GM12878 (cell line): Measurements from ENCODE around the gene BRF1.

Experiments used
- CTCF ChIP-seq, 3 experiments: IDR thresholded peaks in 2 of 3; conservative IDR thresholded peaks in 1 of 3; 2 replicates each; pipeline ENCODE4 v1.5.1; 2011; ENCODE audit warnings: low read depth in 3 of 3, low read length in 3 of 3, mild to moderate bottlenecking in 3 of 3, control low read depth in 2 of 3, moderate library complexity in 2 of 3, inconsistent platforms in 1 of 3, mixed read lengths in 1 of 3; ENCODE audit not compliant: control insufficient read depth in 2 of 3, insufficient read depth in 1 of 3; ENCODE audit errors: extremely low read depth in 1 of 3
- E2F4 ChIP-seq: IDR thresholded peaks from 2 replicates; pipeline ENCODE4 v1.6.1; 2012; ENCODE audit warnings: low read depth, low read length, improper control_type of control experiment
- ESRRA ChIP-seq: IDR thresholded peaks from 2 replicates; pipeline ENCODE4 v1.6.1; 2012; ENCODE audit warnings: mild to moderate bottlenecking, low read length, improper control_type of control experiment
- POLR2A ChIP-seq: IDR thresholded peaks from 2 replicates; pipeline ENCODE4 v1.6.1; 2011; ENCODE audit warnings: low read depth, mild to moderate bottlenecking, low read length
- POLR2AphosphoS5 ChIP-seq: IDR thresholded peaks from 2 replicates; pipeline ENCODE4 v1.6.1; 2011; ENCODE audit warnings: mild to moderate bottlenecking, low read length, inconsistent platforms
- RAD21 ChIP-seq: IDR thresholded peaks from 2 replicates; pipeline ENCODE4 v1.6.1; 2011; ENCODE audit warnings: mild to moderate bottlenecking, low read depth, low read length, moderate library complexity; ENCODE audit not compliant: insufficient read depth
- RB1 ChIP-seq: fragments of 450-650 bp; formaldehyde crosslinking; IDR thresholded peaks from 2 replicates; pipeline ENCODE4 v1.6.1; 2017; ENCODE audit warnings: mild to moderate bottlenecking, borderline replicate concordance
- REST ChIP-seq: IDR thresholded peaks from 2 replicates; pipeline ENCODE4 v1.6.1; 2012; ENCODE audit warnings: mild to moderate bottlenecking, low read depth, low read length
- SMARCA5 ChIP-seq: fragments of 450-650 bp; IDR thresholded peaks from 2 replicates; pipeline ENCODE4 v1.6.1; 2017; ENCODE audit warnings: mild to moderate bottlenecking
- TAF1 ChIP-seq: IDR thresholded peaks from 2 replicates; pipeline ENCODE4 v1.6.1; 2011; ENCODE audit warnings: mild to moderate bottlenecking, low read depth, low read length, borderline replicate concordance
- TCF12 ChIP-seq: IDR thresholded peaks from 2 replicates; pipeline ENCODE4 v1.6.1; 2011; ENCODE audit warnings: low read depth, mild to moderate bottlenecking, low read length
- YY1 ChIP-seq: IDR thresholded peaks from 2 replicates; pipeline ENCODE4 v1.6.1; 2011; ENCODE audit warnings: low read depth, mild to moderate bottlenecking, low read length
- ZBTB11 ChIP-seq: fragments of 450-650 bp; formaldehyde crosslinking; IDR thresholded peaks from 2 replicates; pipeline ENCODE4 v1.5.0; 2022; ENCODE audit warnings: mild to moderate bottlenecking, missing genetic modification characterization

- TF ChIP-seq E2F4 (no peak), TAF1 (no peak), RAD21 (no peak), TCF12 (no peak), YY1 (no peak), RB1 (no peak), POLR2A (no peak), SMARCA5 (no peak), CTCF (IDR thresholded peaks at IDR 0.05 in 2 of 3, conservative IDR thresholded peaks at IDR 0.05 in 1 of 3; ENCODE audit: control insufficient read depth in 2 of 3, extremely low read depth in 1 of 3, insufficient read depth in 1 of 3, low read depth in 3 of 3, low read length in 3 of 3) (no peak), ZBTB11 (CRISPR knock-in tag) (no peak), ESRRA (no peak), REST (no peak), POLR2AphosphoS5 (no peak)
Observed at GRCh38 chr14:105349992-105350391, 49.2 kb upstream of the BRF1 start.
